HG03520 (cell line): ENCODE data around the gene APBA2.

Source experiments
- ATAC-seq: cut with Tn5 transposase; IDR thresholded peaks from one replicate; pipeline ENCODE4 v1.9.1; 2021; ENCODE audit warnings: mild to moderate bottlenecking, moderate library complexity; ENCODE audit not compliant: unreplicated experiment

APBA2 gene

GRCh38 chr15:29113336-29114220 is 227.8 kb downstream of the APBA2 start:
- ATAC-seq = no peak

GRCh38 chr15:29114221-29115092 is 228.7 kb downstream of the APBA2 start:
- no peak for ATAC-seq

- ATAC-seq = no peak
These were observed 229.6 kb downstream of the APBA2 start for GRCh38 chr15:29115093-29115991.

- no peak for ATAC-seq
These were observed 231.4 kb downstream of the APBA2 start for GRCh38 chr15:29116970-29117700.

GRCh38 chr15:29117778-29118177 is 232.0 kb downstream of the APBA2 start:
- ATAC-seq = no peak

GRCh38 chr15:29119847-29120246 is 234.1 kb downstream of the APBA2 start:
- no peak for ATAC-seq

- ATAC-seq = no peak
These were observed 235.0 kb downstream of the APBA2 start for GRCh38 chr15:29120593-29121368.

GRCh38 chr15:29121369-29121656 is 235.5 kb downstream of the APBA2 start:
- ATAC-seq = no peak

GRCh38 chr15:29121907-29122306 is 236.1 kb downstream of the APBA2 start:
- no peak for ATAC-seq

GRCh38 chr15:29122506-29122905 is 236.7 kb downstream of the APBA2 start:
- no peak for ATAC-seq

GRCh38 chr15:29123171-29123570 is 237.4 kb downstream of the APBA2 start:
- no peak for ATAC-seq

GRCh38 chr15:29123991-29124390 is 238.2 kb downstream of the APBA2 start:
- ATAC-seq = no peak

- ATAC-seq = no peak
These were observed 239.0 kb downstream of the APBA2 start for GRCh38 chr15:29124581-29125381.

GRCh38 chr15:29125382-29126207 is 239.8 kb downstream of the APBA2 start:
- no peak for ATAC-seq

GRCh38 chr15:29126208-29126536 is 240.4 kb downstream of the APBA2 start:
- no peak for ATAC-seq

GRCh38 chr15:29126821-29127461 is 241.2 kb downstream of the APBA2 start:
- no peak for ATAC-seq
